GM12878 (cell line): Measurements from ENCODE around the gene RERE. TPM values are rescaled to one million over a fixed set of nuclear protein-coding genes. Genes with fewer than 3 reads are reported as not detected.

Experiments used
- ATAC-seq: fragments of 200-7000 bp; cut with Tn5 transposase; 3 replicates; pipeline ENCODE4 v1.9.1; 2020; ENCODE audit warnings: mild to moderate bottlenecking, moderate library complexity
- BruUV-seq: library from RNA; stranded (reverse); fragments of 400-500 nt; replicated peaks from 2 replicates; lab custom pipeline; 2021; lab: Mats Ljungman, UMichigan
- CTCF ChIA-PET: fragments of 300-600 bp; sonication (Branson Sonifier 250); formaldehyde crosslinking; extraction: SDS; loops from one replicate; lab custom pipeline; 2021; ENCODE audit warnings: inconsistent platforms; lab: Yijun Ruan, JAX
- POLR2A ChIA-PET: fragments of 350-600 bp; formaldehyde crosslinking; extraction: SDS; loops from one replicate; lab custom pipeline; 2021; ENCODE audit warnings: inconsistent platforms; lab: Charles Lee
- RAD21 ChIA-PET: fragments of 300-600 bp; sonication (Branson Sonifier 250); formaldehyde crosslinking; loops from one replicate; lab custom pipeline; 2023; ENCODE audit warnings: antibody characterized with exemption; ENCODE audit not compliant: unreplicated experiment; lab: Charles Lee
- SMC1A ChIA-PET: fragments of 300-600 bp; sonication (Branson Sonifier 250); formaldehyde crosslinking; loops from one replicate; lab custom pipeline; 2023; ENCODE audit not compliant: unreplicated experiment, uncharacterized antibody; lab: Charles Lee
- DNase-seq: peaks from one replicate; pipeline ENCODE4 v3.0.0-alpha.2; 2011; ENCODE audit warnings: low read depth, low spot score
- FAIRE-seq: peaks from 3 replicates; lab custom pipeline; 2011; peaks lifted over from hg19 to GRCh38; lab: Jason Lieb, UNC
- H2AFZ ChIP-seq: 2 replicates; pipeline ENCODE4 v1.6.0; 2011; ENCODE audit warnings: low read depth, low read length, control low read depth; ENCODE audit not compliant: control insufficient read depth
- H3K27ac ChIP-seq: 2 replicates; pipeline ENCODE4 v1.5.1; 2011; ENCODE audit warnings: control low read depth; ENCODE audit not compliant: control insufficient read depth, insufficient read depth
- H3K27me3 ChIP-seq, 2 experiments: replicated peaks in 1 of 2; 2 replicates each; pipeline versions ENCODE4 v1.6.0 to v1.6.1; 2011; ENCODE audit warnings: low read length in 1 of 2; ENCODE audit not compliant: control insufficient read depth in 2 of 2, insufficient read depth in 2 of 2
- H3K36me3 ChIP-seq, 2 experiments: 2 replicates each; pipeline ENCODE4 v1.5.1; 2011; ENCODE audit warnings: low read length in 1 of 2; ENCODE audit not compliant: control insufficient read depth in 2 of 2, insufficient read depth in 2 of 2
- H3K4me1 ChIP-seq: 2 replicates; pipeline ENCODE4 v1.6.1; 2011; ENCODE audit warnings: mild to moderate bottlenecking, low read length, moderate library complexity, mixed read lengths; ENCODE audit not compliant: control insufficient read depth, insufficient read depth
- H3K4me2 ChIP-seq: 2 replicates; pipeline ENCODE4 v1.6.0; 2011; ENCODE audit warnings: control low read depth; ENCODE audit not compliant: control insufficient read depth, insufficient read depth
- H3K4me3 ChIP-seq: fragments of 200-600 bp; sonication (generic); 2 replicates; pipeline ENCODE4 v1.5.1; 2016
- H3K79me2 ChIP-seq: 2 replicates; pipeline ENCODE4 v1.6.0; 2011; ENCODE audit warnings: low read length; ENCODE audit not compliant: control insufficient read depth, insufficient read depth
- H3K9ac ChIP-seq: 2 replicates; pipeline ENCODE4 v1.8.0; 2011; ENCODE audit warnings: low read length, control low read depth, mixed read lengths; ENCODE audit not compliant: control insufficient read depth, insufficient read depth
- H3K9me3 ChIP-seq: replicated peaks from 3 replicates; pipeline ENCODE4 v1.5.1; 2011; ENCODE audit warnings: mild to moderate bottlenecking, low read length; ENCODE audit not compliant: control insufficient read depth, insufficient read depth
- H4K20me1 ChIP-seq: 2 replicates; pipeline ENCODE4 v1.6.0; 2011; ENCODE audit not compliant: control insufficient read depth, insufficient read depth
- BCLAF1 ChIP-seq: fragments of 450-650 bp; IDR thresholded peaks from 2 replicates; pipeline ENCODE4 v1.6.1; 2017; ENCODE audit warnings: antibody characterized with exemption, mild to moderate bottlenecking, moderate library complexity
- E4F1 ChIP-seq: fragments of 450-650 bp; IDR thresholded peaks from 2 replicates; pipeline ENCODE4 v1.6.1; 2018; ENCODE audit warnings: borderline replicate concordance, mild to moderate bottlenecking; ENCODE audit not compliant: partially characterized antibody
- ETV6 ChIP-seq, 2 experiments: fragments of 450-650 bp in 1 of 2; IDR thresholded peaks in 1 of 2; conservative IDR thresholded peaks in 1 of 2; 2 replicates each; pipeline ENCODE4 v1.6.1; 2014; ENCODE audit warnings: antibody characterized with exemption in 1 of 2, borderline replicate concordance in 1 of 2, low read depth in 1 of 2, mild to moderate bottlenecking in 1 of 2, moderate library complexity in 1 of 2
- GATAD2B ChIP-seq: fragments of 450-650 bp; conservative IDR thresholded peaks from 2 replicates; pipeline ENCODE4 v1.6.1; 2017; ENCODE audit warnings: low read depth, mild to moderate bottlenecking, moderate library complexity
- MAX ChIP-seq: IDR thresholded peaks from 2 replicates; pipeline ENCODE4 v1.6.1; 2012; ENCODE audit warnings: low read depth, low read length, improper control_type of control experiment
- MEF2B ChIP-seq: fragments of 450-650 bp; IDR thresholded peaks from 2 replicates; pipeline ENCODE4 v1.6.1; 2018; ENCODE audit warnings: mild to moderate bottlenecking, moderate library complexity; ENCODE audit not compliant: partially characterized antibody, poor library complexity, severe bottlenecking
- REST ChIP-seq: IDR thresholded peaks from 2 replicates; pipeline ENCODE4 v1.6.1; 2012; ENCODE audit warnings: mild to moderate bottlenecking, low read depth, low read length
- SIX5 ChIP-seq: IDR thresholded peaks from 2 replicates; pipeline ENCODE4 v1.6.1; 2011; ENCODE audit warnings: mild to moderate bottlenecking, low read depth, low read length, moderate library complexity; ENCODE audit not compliant: severe bottlenecking
- SPI1 ChIP-seq: IDR thresholded peaks from 2 replicates; pipeline ENCODE4 v1.6.1; 2011; ENCODE audit warnings: low read depth, mild to moderate bottlenecking, low read length, moderate library complexity, borderline replicate concordance; ENCODE audit not compliant: insufficient read depth
- TAF1 ChIP-seq: IDR thresholded peaks from 2 replicates; pipeline ENCODE4 v1.6.1; 2011; ENCODE audit warnings: mild to moderate bottlenecking, low read depth, low read length, borderline replicate concordance
- USF2 ChIP-seq: IDR thresholded peaks from 2 replicates; pipeline ENCODE4 v1.6.1; 2011; ENCODE audit warnings: low read depth, low read length, improper control_type of control experiment, borderline replicate concordance
- ZNF207 ChIP-seq: fragments of 450-650 bp; IDR thresholded peaks from 2 replicates; pipeline ENCODE4 v1.6.1; 2014; ENCODE audit warnings: antibody characterized with exemption, mild to moderate bottlenecking, borderline replicate concordance
- in situ Hi-C: fragments of 300-500 bp; cut with MboI; formaldehyde crosslinking; loops from 9 replicates; pipeline ENCODE4 v1.14.3; 2018; ENCODE audit warnings: mixed read lengths
- intact Hi-C: fragments of 100-400 bp; cut with micrococcal nuclease; formaldehyde crosslinking; loops from one replicate; pipeline ENCODE4 v1.14.2; 2022; ENCODE audit not compliant: unreplicated experiment
- polyA plus RNA-seq, 11 experiments: library from polyadenylated mRNA; depleted of rRNA in 4 of 11; unstranded in 6 of 11; stranded (reverse) in 5 of 11; fragments of >200 nt; fragmentation: Nextera tagmentation in 4 of 11; fragmentation: Illumina TruSeq in 1 of 11; extraction: Ambion mirVana in 4 of 11; extraction: Trizol in 1 of 11; gene quantifications; 1 replicate in 1 of 11; 2 replicates in 10 of 11; pipeline versions ENCODE4 v1.2.1 to v1.2.3, GENCODE V29; 2011 to 2016; ENCODE audit warnings: inconsistent platforms in 2 of 11, missing spikeins in 2 of 11, low read depth in 1 of 11
- total RNA-seq, 4 experiments: library from RNA; depleted of rRNA in 3 of 4; stranded (reverse); fragments of >200 nt in 3 of 4; fragmentation: Illumina TruSeq in 1 of 4; extraction: Trizol in 1 of 4; gene quantifications; 2 replicates each; pipeline versions ENCODE4 v1.2.1 to v1.2.3, GENCODE V29; 2013 to 2021

Gene RERE
- total and polyA plus RNA-seq, 10 of the 15 experiments (the other 5 are each of a cell fraction or from before 2014, with no cell fraction given), result 5.2 to 60.5 (median 20.2) TPM

- in situ Hi-C loops (loop anchor here (5.0 kb wide), 1 partner anchor 52 kb away; no protein-coding TSS in a partner anchor), intact Hi-C loops (no loop called here)
- ChIA-PET RAD21 (interaction anchor here (1.1 to 19.8 kb wide), 4 partner anchors 10 to 44 kb away, joined by 3 to 384 read pairs (median 12); no protein-coding TSS in a partner anchor), SMC1A (interaction anchor here (0.6 to 20.2 kb wide), 8 partner anchors 11 to 105 kb away, joined by 3 to 587 read pairs (median 15); no protein-coding TSS in a partner anchor), POLR2A (interaction anchor here (0.9 to 5.2 kb wide), 5 partner anchors 8 to 34 kb away, joined by 3 to 40 read pairs (median 5); no protein-coding TSS in a partner anchor), CTCF (interaction anchor here (1.0 to 2.1 kb wide), 7 partner anchors 10 to 229 kb away, joined by 3 to 11 read pairs (median 6); no protein-coding TSS in a partner anchor)
- H3K4me2 ChIP-seq, result no peak overlapping the region
- no TSS peak for BruUV-seq
- H3K4me1 ChIP-seq, result peaks cover 42% of the 10 kb centered on the region
- DNase-seq (no peak), ATAC-seq (no peak), FAIRE-seq (no peak)
- H3K9me3 ChIP-seq, result no peaks in the 10 kb centered on the region; the same call in 2 of the 3 replicates
- H3K9ac ChIP-seq, result no peak overlapping the region
- H3K79me2 ChIP-seq, result peaks cover 59% of the 10 kb centered on the region
- no peaks in the 10 kb centered on the region for H3K27me3 ChIP-seq
- H2AFZ ChIP-seq, result no peak overlapping the region
- H3K4me3 ChIP-seq, result no peak overlapping the region
- H3K36me3 ChIP-seq, result no peaks in the 10 kb centered on the region; a peak in 2 of 4 replicates
- H4K20me1 ChIP-seq, result no peaks in the 10 kb centered on the region
- peak overlapping the region; percentile 6; the same call in 1 of the 2 replicates for H3K27ac ChIP-seq
- TF ChIP-seq USF2 (no peak), ETV6 (conservative IDR thresholded peaks at IDR 0.05 in 1 of 2, IDR thresholded peaks at IDR 0.05 in 1 of 2; ENCODE audit: borderline replicate concordance in 1 of 2, low read depth in 1 of 2) (no peak), E4F1 (no peak), MEF2B (no peak), REST (no peak), BCLAF1 (no peak), ZNF207 (no peak), TAF1 (no peak), SIX5 (no peak), SPI1 (no peak), GATAD2B (no peak), MAX (no peak)
Observed at GRCh38 chr1:8659593-8659992, 157.8 kb downstream of the RERE start.
